ENCODE data around the gene FHL2. TPM values are rescaled to one million over a fixed set of nuclear protein-coding genes. Genes with fewer than 3 reads are reported as not detected.

The FHL2 gene
- total RNA-seq, 1 experiment from 2014 or later: 109 TPM

- BruUV-seq (replicated peaks): no TSS peak
- no peak overlapping the region for H3K4me2 ChIP-seq
- intact Hi-C loops (cut with micrococcal nuclease; ENCODE audit: unreplicated experiment): loop anchor here (5.0 kb wide), 1 partner anchor 55 kb away; no protein-coding TSS in a partner anchor
- POLR2A ChIA-PET (ENCODE audit: unreplicated experiment): no interaction called here
- no peak for DNase-seq
- H4K20me1 ChIP-seq (ENCODE audit: insufficient read depth): no peaks in the 10 kb centered on the region
- H3F3A ChIP-seq (ENCODE audit: insufficient read depth, low read depth): peaks cover 67% of the 10 kb centered on the region
- peaks cover 39% of the 10 kb centered on the region for H3K79me2 ChIP-seq (ENCODE audit: low read depth)
- 0 out of 2 replicates have a peak, but pooled peaks cover 5% of the 10 kb centered on the region for H3K36me3 ChIP-seq (ENCODE audit: low read depth)
- H3K9me2 ChIP-seq (ENCODE audit: insufficient read depth): no peaks in the 10 kb centered on the region
- H3K4me1 ChIP-seq (replicated peaks; ENCODE audit: insufficient read depth): peaks cover 76% of the 10 kb centered on the region
- no peak overlapping the region for H3K4me3 ChIP-seq
- H3K27me3 ChIP-seq (ENCODE audit: insufficient read depth, low read depth): no peaks in the 10 kb centered on the region
- H3K27ac ChIP-seq: peak overlapping the region; percentile 96
- TF ChIP-seq EZH2 (IDR thresholded peaks at IDR 0.05; ENCODE audit: low read depth): no peak
- TF ChIP-seq, protein P1, sequence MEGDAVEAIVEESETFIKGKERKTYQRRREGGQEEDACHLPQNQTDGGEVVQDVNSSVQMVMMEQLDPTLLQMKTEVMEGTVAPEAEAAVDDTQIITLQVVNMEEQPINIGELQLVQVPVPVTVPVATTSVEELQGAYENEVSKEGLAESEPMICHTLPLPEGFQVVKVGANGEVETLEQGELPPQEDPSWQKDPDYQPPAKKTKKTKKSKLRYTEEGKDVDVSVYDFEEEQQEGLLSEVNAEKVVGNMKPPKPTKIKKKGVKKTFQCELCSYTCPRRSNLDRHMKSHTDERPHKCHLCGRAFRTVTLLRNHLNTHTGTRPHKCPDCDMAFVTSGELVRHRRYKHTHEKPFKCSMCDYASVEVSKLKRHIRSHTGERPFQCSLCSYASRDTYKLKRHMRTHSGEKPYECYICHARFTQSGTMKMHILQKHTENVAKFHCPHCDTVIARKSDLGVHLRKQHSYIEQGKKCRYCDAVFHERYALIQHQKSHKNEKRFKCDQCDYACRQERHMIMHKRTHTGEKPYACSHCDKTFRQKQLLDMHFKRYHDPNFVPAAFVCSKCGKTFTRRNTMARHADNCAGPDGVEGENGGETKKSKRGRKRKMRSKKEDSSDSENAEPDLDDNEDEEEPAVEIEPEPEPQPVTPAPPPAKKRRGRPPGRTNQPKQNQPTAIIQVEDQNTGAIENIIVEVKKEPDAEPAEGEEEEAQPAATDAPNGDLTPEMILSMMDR (conservative IDR thresholded peaks at IDR 0.05): no peak
- H3K9me3 ChIP-seq (ENCODE audit: insufficient read depth, low read depth): no peaks in the 10 kb centered on the region
- no peak overlapping the region for H2AFZ ChIP-seq
- CTCF ChIA-PET: no interaction called here
Observed at GRCh38 chr2:105401867-105402266, 3.0 kb upstream of the FHL2 start.

GRCh38 chr2:105400138-105400540, 1.3 kb upstream of the FHL2 start:
- Histone ChIP-seq H3K4me2 (peak overlapping the region; percentile 100), H3K4me1 (replicated peaks; ENCODE audit: insufficient read depth) (peaks cover 72% of the 10 kb centered on the region), H3K4me3 (no peak overlapping the region; the same call in 1 of the 2 replicates), H3K27ac (peak overlapping the region; percentile 88), H2AFZ (no peak overlapping the region), H3K9me2 (ENCODE audit: insufficient read depth) (no peaks in the 10 kb centered on the region), H3K79me2 (ENCODE audit: low read depth) (peaks cover 55% of the 10 kb centered on the region), H3F3A (ENCODE audit: insufficient read depth, low read depth) (peaks cover 68% of the 10 kb centered on the region), H3K9me3 (ENCODE audit: insufficient read depth, low read depth) (no peaks in the 10 kb centered on the region), H4K20me1 (ENCODE audit: insufficient read depth) (no peaks in the 10 kb centered on the region), H3K36me3 (ENCODE audit: low read depth) (peaks cover 15% of the 10 kb centered on the region; the same call in 1 of the 2 replicates), H3K27me3 (ENCODE audit: insufficient read depth, low read depth) (no peaks in the 10 kb centered on the region)
- intact Hi-C loops (cut with micrococcal nuclease; ENCODE audit: unreplicated experiment): loop anchor here (1.0 to 5.0 kb wide), 2 partner anchors 53 to 54 kb away; no protein-coding TSS in a partner anchor
- ChIA-PET POLR2A (ENCODE audit: unreplicated experiment) (interaction anchor here (0.6 to 0.7 kb wide), 3 partner anchors 9 to 56 kb away, joined by 3 to 19 read pairs (median 7); no protein-coding TSS in a partner anchor), CTCF (no interaction called here)
- TF ChIP-seq, protein P1 (conservative IDR thresholded peaks at IDR 0.05): no peak
- TF ChIP-seq EZH2 (IDR thresholded peaks at IDR 0.05; ENCODE audit: low read depth): no peak
- BruUV-seq (replicated peaks): no TSS peak
- peak; percentile 41 to 94 for DNase-seq

DNA sequence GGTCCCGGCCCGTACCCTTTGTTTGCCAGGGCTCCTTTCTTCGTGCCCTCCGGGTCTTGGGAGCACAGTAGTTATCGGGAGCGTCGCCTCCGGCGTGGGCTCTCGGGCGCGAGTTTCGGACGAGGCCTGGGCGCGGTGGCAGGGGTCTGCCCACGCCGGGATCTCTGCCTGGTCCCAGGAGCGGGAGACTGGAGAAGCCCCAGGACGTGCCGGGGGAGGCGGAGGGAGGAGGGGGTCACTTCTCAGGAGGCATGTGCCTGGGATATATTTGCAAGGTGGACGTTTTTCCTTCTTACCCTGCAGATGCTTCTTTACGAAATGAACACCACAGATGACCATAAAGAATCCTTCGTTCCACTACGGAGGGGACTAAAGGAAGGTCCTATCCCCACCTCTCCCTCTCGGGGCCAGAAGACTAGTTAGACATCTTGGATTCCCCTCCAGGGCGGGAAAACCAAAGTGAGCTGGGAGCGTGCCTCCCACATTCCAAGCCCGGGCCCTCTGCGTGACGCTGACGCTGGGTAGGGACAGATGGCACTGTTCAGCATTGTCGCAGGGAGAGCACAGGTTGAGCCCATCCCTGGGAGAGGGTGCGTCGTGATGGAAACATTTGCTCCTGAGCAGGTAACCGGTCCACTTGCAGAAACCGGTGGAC, 483 bp upstream of the FHL2 start:
- ChIA-PET CTCF (no interaction called here), POLR2A (ENCODE audit: unreplicated experiment) (interaction anchor here (0.6 to 1.4 kb wide), 2 partner anchors 8 to 19 kb away, joined by 10 to 19 read pairs; no protein-coding TSS in a partner anchor)
- H3K27me3 ChIP-seq (ENCODE audit: insufficient read depth, low read depth): no peaks in the 10 kb centered on the region
- peaks cover 23% of the 10 kb centered on the region for H3K36me3 ChIP-seq (ENCODE audit: low read depth)
- H3F3A ChIP-seq (ENCODE audit: insufficient read depth, low read depth): peaks cover 60% of the 10 kb centered on the region
- DNase-seq: no peak
- H3K27ac ChIP-seq: peak overlapping the region; percentile 88
- peak overlapping the region; percentile 100 for H3K4me2 ChIP-seq
- H2AFZ ChIP-seq: peak overlapping the region; percentile 70; the same call in 1 of the 2 replicates
- H3K9me3 ChIP-seq (ENCODE audit: insufficient read depth, low read depth): no peaks in the 10 kb centered on the region
- intact Hi-C loops (cut with micrococcal nuclease; ENCODE audit: unreplicated experiment): loop anchor here (1.0 kb wide), 1 partner anchor 8 kb away; no protein-coding TSS in a partner anchor
- peaks cover 63% of the 10 kb centered on the region for H3K79me2 ChIP-seq (ENCODE audit: low read depth)
- H3K4me3 ChIP-seq: peak overlapping the region; percentile 100; the same call in 1 of the 2 replicates
- peaks cover 72% of the 10 kb centered on the region for H3K4me1 ChIP-seq (replicated peaks; ENCODE audit: insufficient read depth)
- H3K9me2 ChIP-seq (ENCODE audit: insufficient read depth): no peaks in the 10 kb centered on the region
- TF ChIP-seq, protein P1 (conservative IDR thresholded peaks at IDR 0.05): no peak
- no peak for TF ChIP-seq EZH2 (IDR thresholded peaks at IDR 0.05; ENCODE audit: low read depth)
- TSS peak; percentile 43 for BruUV-seq (replicated peaks)
- peaks cover 7% of the 10 kb centered on the region for H4K20me1 ChIP-seq (ENCODE audit: insufficient read depth)
